CD14-positive monocyte (primary cell): ENCODE measurements around the gene ITPR3. TPM values are rescaled to one million over a fixed set of nuclear protein-coding genes. Genes with fewer than 3 reads are reported as not detected.

Experiments
- DNase-seq, 3 donors: peaks; one replicate each; pipeline ENCODE4 v3.0.0-alpha.2; 2011 to 2022
- H2AFZ ChIP-seq: 2 replicates; pipeline ENCODE4 v1.6.0; 2012; ENCODE audit warnings: mild to moderate bottlenecking, low read depth, low read length, inconsistent platforms; ENCODE audit not compliant: insufficient read depth, poor library complexity, severe bottlenecking
- H3K27ac ChIP-seq, 2 donors: 1 replicate in 1 of 2; 2 replicates in 1 of 2; pipeline ENCODE4 v1.5.1; 2012 to 2013; ENCODE audit warnings: low read length in 2 of 2, control low read depth in 1 of 2, inconsistent platforms in 1 of 2, low read depth in 1 of 2, mild to moderate bottlenecking in 1 of 2
- H3K27me3 ChIP-seq, 2 donors: one replicate each; pipeline versions ENCODE4 v1.6.0 to v1.6.1; 2011 to 2013; ENCODE audit warnings: low read length in 2 of 2; ENCODE audit not compliant: control insufficient read depth in 2 of 2, insufficient read depth in 2 of 2
- H3K36me3 ChIP-seq, 2 donors: replicated peaks in 1 of 2; 1 replicate in 1 of 2; 2 replicates in 1 of 2; pipeline versions ENCODE4 v1.5.1 to v1.6.1; 2012 to 2013; ENCODE audit warnings: low read length in 2 of 2, control low read depth in 1 of 2, inconsistent platforms in 1 of 2, mild to moderate bottlenecking in 1 of 2; ENCODE audit not compliant: insufficient read depth in 2 of 2, control insufficient read depth in 1 of 2
- H3K4me1 ChIP-seq, 2 donors: 1 replicate in 1 of 2; 2 replicates in 1 of 2; pipeline versions ENCODE4 v1.5.1 to v1.6.1; 2012 to 2013; ENCODE audit warnings: low read length in 2 of 2, control low read depth in 1 of 2, inconsistent platforms in 1 of 2, mild to moderate bottlenecking in 1 of 2, moderate library complexity in 1 of 2; ENCODE audit not compliant: insufficient read depth in 2 of 2, control insufficient read depth in 1 of 2
- H3K4me2 ChIP-seq: replicated peaks from 2 replicates; pipeline ENCODE3; 2012; ENCODE audit warnings: low read length, moderate library complexity, mild to moderate bottlenecking; ENCODE audit not compliant: poor library complexity, severe bottlenecking; ENCODE audit errors: extremely low read depth
- H3K4me3 ChIP-seq, 3 experiments: fragments of 200-600 bp in 1 of 3; sonication (generic) in 1 of 3; replicated peaks in 1 of 3; 1 replicate in 2 of 3; 2 replicates in 1 of 3; pipeline ENCODE4 v1.5.1; 2011 to 2013; ENCODE audit warnings: low read length in 3 of 3, mild to moderate bottlenecking in 3 of 3, control low read depth in 2 of 3, low read depth in 2 of 3, inconsistent platforms in 1 of 3, moderate library complexity in 1 of 3
- H3K79me2 ChIP-seq: 2 replicates; pipeline ENCODE4 v1.6.0; 2012; ENCODE audit warnings: mild to moderate bottlenecking, control low read depth, inconsistent platforms, low read length, moderate library complexity; ENCODE audit not compliant: insufficient read depth
- H3K9ac ChIP-seq: 2 replicates; pipeline ENCODE4 v1.6.0; 2017; ENCODE audit warnings: low read length, mild to moderate bottlenecking; ENCODE audit not compliant: insufficient read depth, poor library complexity, severe bottlenecking
- H3K9me3 ChIP-seq, 2 donors: replicated peaks in 1 of 2; 1 replicate in 1 of 2; 2 replicates in 1 of 2; pipeline versions ENCODE4 v1.5.1 to v1.6.1; 2012 to 2013; ENCODE audit warnings: low read length in 2 of 2, control low read depth in 1 of 2; ENCODE audit not compliant: control insufficient read depth in 1 of 2, insufficient read depth in 1 of 2
- H4K20me1 ChIP-seq: 2 replicates; pipeline ENCODE4 v1.6.0; 2012; ENCODE audit warnings: mild to moderate bottlenecking, low read length, control low read depth, moderate library complexity; ENCODE audit not compliant: insufficient read depth
- H3K27ac Mint-ChIP-seq, 7 donors: one replicate each; pipeline ENCODE4 v1.8.0; 2020; ENCODE audit warnings: mild to moderate bottlenecking in 7 of 7, mixed read lengths in 7 of 7, moderate library complexity in 6 of 7, inconsistent platforms in 2 of 7
- H3K27me3 Mint-ChIP-seq, 3 donors: one replicate each; pipeline ENCODE4 v1.8.0; 2021 to 2022; ENCODE audit warnings: low read depth in 3 of 3, mild to moderate bottlenecking in 3 of 3, mixed read lengths in 3 of 3, moderate library complexity in 3 of 3, inconsistent platforms in 1 of 3
- H3K36me3 Mint-ChIP-seq, 2 donors: one replicate each; pipeline ENCODE4 v1.8.0; 2020; ENCODE audit warnings: mixed read lengths in 2 of 2, inconsistent platforms in 1 of 2, mild to moderate bottlenecking in 1 of 2
- H3K4me1 Mint-ChIP-seq: one replicate; pipeline ENCODE4 v1.8.0; 2020; ENCODE audit warnings: mild to moderate bottlenecking, mixed read lengths
- H3K4me3 Mint-ChIP-seq, 2 donors: one replicate each; pipeline ENCODE4 v1.8.0; 2020; ENCODE audit warnings: mild to moderate bottlenecking in 2 of 2, mixed read lengths in 2 of 2, moderate library complexity in 1 of 2
- H3K9me3 Mint-ChIP-seq, 7 donors: one replicate each; pipeline ENCODE4 v1.8.0; 2020 to 2022; ENCODE audit warnings: mixed read lengths in 7 of 7, mild to moderate bottlenecking in 6 of 7, moderate library complexity in 6 of 7, inconsistent platforms in 2 of 7
- WGBS: methylation state at CpG from one replicate; pipeline ENCODE4 v1.1.5; 2013; ENCODE audit warnings: missing lambda C conversion rate; ENCODE audit not compliant: insufficient coverage; 5-methylcytosine and 5-hydroxymethylcytosine counted together
- intact Hi-C, 2 donors: fragments of 100-400 bp; cut with micrococcal nuclease; formaldehyde crosslinking; loops; one replicate each; pipeline versions ENCODE4 v1.15.0 to v1.15.1; 2023
- polyA plus RNA-seq, 3 donors: library from polyadenylated mRNA; depleted of rRNA in 1 of 3; unstranded in 2 of 3; stranded (reverse) in 1 of 3; fragments of 300-500 nt in 2 of 3; fragments of >200 nt in 1 of 3; fragmentation: Illumina TruSeq in 2 of 3; gene quantifications; 1 replicate in 2 of 3; 2 replicates in 1 of 3; pipeline ENCODE4 v1.2.3, GENCODE V29; 2012 to 2021
- TF ChIP-seq, protein P1 (sequence below): fragments of 200-600 bp; IDR thresholded peaks from one replicate; pipeline ENCODE4 v1.8.0; 2022; ENCODE audit warnings: antibody characterized with exemption, mild to moderate bottlenecking

The ITPR3 gene
- polyA plus RNA-seq, 3 donors: 1.8 TPM; not detected in 2

- Histone ChIP-seq H3K9me3 (no peaks in the 10 kb centered on the region), H3K27ac (no peak overlapping the region), H3K27me3 (no peaks in the 10 kb centered on the region), H3K36me3 (no peaks in the 10 kb centered on the region), H2AFZ (no peak overlapping the region), H3K79me2 (no peaks in the 10 kb centered on the region), H3K4me2 (no peak overlapping the region), H3K9ac (no peak overlapping the region), H3K4me1 (no peaks in the 10 kb centered on the region), H3K4me3 (no peak overlapping the region), H4K20me1 (no peaks in the 10 kb centered on the region)
- no peaks in the 10 kb centered on the region for H3K9me3 Mint-ChIP-seq
- no peak for DNase-seq
- TF ChIP-seq, protein P1, sequence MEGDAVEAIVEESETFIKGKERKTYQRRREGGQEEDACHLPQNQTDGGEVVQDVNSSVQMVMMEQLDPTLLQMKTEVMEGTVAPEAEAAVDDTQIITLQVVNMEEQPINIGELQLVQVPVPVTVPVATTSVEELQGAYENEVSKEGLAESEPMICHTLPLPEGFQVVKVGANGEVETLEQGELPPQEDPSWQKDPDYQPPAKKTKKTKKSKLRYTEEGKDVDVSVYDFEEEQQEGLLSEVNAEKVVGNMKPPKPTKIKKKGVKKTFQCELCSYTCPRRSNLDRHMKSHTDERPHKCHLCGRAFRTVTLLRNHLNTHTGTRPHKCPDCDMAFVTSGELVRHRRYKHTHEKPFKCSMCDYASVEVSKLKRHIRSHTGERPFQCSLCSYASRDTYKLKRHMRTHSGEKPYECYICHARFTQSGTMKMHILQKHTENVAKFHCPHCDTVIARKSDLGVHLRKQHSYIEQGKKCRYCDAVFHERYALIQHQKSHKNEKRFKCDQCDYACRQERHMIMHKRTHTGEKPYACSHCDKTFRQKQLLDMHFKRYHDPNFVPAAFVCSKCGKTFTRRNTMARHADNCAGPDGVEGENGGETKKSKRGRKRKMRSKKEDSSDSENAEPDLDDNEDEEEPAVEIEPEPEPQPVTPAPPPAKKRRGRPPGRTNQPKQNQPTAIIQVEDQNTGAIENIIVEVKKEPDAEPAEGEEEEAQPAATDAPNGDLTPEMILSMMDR: no peak
- H3K27ac Mint-ChIP-seq: no peak overlapping the region
- peaks cover 0 to 3% (median 2%) of the 10 kb centered on the region in 3 donors for H3K27me3 Mint-ChIP-seq
- no peak overlapping the region for H3K4me3 Mint-ChIP-seq
- 97% methylated on average over 4 of the region's 6 CpGs for WGBS
- no peaks in the 10 kb centered on the region for H3K4me1 Mint-ChIP-seq
- intact Hi-C loops: no loop called here
- H3K36me3 Mint-ChIP-seq: no peaks in the 10 kb centered on the region
Observed at GRCh38 chr6:33732385-33732784, 111.3 kb downstream of the ITPR3 start.

- TF ChIP-seq, protein P1: no peak
- Mint-ChIP-seq H3K27ac (no peak overlapping the region), H3K36me3 (no peaks in the 10 kb centered on the region), H3K4me1 (no peaks in the 10 kb centered on the region), H3K9me3 (no peaks in the 10 kb centered on the region), H3K4me3 (no peak overlapping the region), H3K27me3 (peaks cover 0 to 3% (median 2%) of the 10 kb centered on the region in 3 donors)
- intact Hi-C loops: no loop called here
- no peak overlapping the region for H3K4me3 ChIP-seq
- H3K9me3 ChIP-seq: no peaks in the 10 kb centered on the region
- no peak overlapping the region for H3K4me2 ChIP-seq
- H4K20me1 ChIP-seq: no peaks in the 10 kb centered on the region
- 73% methylated on average over 5 of the region's 13 CpGs for WGBS
- no peaks in the 10 kb centered on the region for H3K36me3 ChIP-seq
- H2AFZ ChIP-seq: no peak overlapping the region
- no peak overlapping the region for H3K27ac ChIP-seq
- no peaks in the 10 kb centered on the region for H3K79me2 ChIP-seq
- no peak overlapping the region for H3K9ac ChIP-seq
- DNase-seq: no peak
- no peaks in the 10 kb centered on the region for H3K4me1 ChIP-seq
- H3K27me3 ChIP-seq: no peaks in the 10 kb centered on the region
Observed at GRCh38 chr6:33732817-33733708, 111.9 kb downstream of the ITPR3 start.
